Left forelimb (tissue), 1 donor: Measurements from ENCODE around the gene WNT9A.

ENCODE experiments used
- DNase-seq: peaks from one replicate; pipeline ENCODE4 v3.0.0-alpha.2; 2018; ENCODE audit warnings: low spot score

Gene WNT9A

DNA sequence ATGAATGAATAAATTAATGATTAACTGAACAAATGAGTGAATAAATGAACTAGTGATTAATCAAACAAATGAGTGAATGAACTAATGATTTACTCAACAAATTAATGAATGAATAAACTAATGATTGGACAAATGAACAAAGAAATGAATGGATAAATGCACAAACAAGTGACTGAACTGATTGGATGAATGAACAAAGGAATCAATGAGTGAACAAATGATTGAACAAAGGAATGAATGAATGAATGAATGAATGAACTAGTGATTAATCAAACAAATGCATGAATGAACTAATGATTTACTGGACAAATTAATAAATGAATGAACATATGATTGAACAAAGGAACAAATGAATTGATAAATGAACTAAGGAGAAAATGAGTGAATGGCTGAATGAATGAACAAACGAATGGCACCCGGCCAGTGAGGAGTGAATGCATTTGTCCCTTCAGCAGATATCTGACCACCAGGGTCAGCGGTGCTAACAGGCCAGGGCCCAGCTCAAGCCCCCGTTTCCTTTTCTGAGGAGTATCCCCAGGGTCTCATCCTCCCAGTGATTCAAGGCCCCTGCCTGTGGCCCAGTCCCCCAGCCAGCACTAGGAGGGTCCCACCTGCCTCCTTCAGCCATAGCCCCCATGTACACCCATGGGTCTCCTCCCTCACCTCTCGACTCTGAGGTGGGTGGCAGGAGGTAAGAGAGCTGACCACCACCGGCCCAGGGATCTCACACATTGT, 49.9 kb downstream of the WNT9A start:
- no peak for DNase-seq

DNA sequence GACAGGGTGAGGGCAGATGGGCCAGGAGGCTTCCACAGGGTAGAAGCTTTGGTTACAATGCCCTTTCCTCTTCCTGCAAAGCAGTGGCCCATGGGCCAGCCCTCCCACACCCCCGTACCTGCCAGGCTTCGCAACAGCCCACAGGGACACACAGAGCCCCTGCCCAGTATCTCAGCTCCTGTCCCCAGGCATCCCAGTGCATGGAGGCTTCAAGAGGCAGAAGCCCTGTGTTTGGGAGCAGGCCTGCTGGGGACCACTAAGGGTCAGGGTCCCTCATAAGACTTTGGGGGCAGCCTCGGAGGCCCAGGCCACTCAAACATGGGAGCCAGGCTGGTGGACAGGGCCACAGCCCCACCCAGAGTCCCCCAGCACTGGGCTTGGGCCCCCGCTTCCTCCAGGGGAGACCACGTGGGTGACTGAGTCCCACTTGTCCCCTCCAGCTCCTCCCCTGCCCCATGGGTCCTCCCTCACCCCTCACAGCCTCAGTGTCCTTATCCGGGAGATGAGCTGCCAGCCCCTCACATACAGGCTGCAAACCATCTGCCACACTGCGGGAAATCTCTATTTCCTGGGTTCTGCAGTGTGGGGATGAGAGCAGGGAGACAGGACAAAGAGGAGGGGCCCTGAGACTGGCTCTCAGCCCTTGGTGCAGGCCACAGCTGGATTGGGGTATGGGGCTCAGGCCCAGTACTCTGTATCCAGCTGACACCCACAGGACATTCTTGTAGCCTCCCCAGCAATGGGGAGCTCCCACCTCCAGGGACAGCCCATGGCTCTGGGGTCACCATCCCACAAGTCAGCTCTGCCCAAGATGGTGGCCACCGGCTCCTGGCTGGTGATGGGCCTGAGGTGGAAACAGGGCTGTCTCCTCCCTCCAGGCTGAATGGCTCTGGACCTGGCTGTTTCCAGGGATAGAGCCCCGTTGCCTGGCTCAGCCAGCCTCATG, 50.7 kb downstream of the WNT9A start:
- peak; percentile 61 for DNase-seq

DNA sequence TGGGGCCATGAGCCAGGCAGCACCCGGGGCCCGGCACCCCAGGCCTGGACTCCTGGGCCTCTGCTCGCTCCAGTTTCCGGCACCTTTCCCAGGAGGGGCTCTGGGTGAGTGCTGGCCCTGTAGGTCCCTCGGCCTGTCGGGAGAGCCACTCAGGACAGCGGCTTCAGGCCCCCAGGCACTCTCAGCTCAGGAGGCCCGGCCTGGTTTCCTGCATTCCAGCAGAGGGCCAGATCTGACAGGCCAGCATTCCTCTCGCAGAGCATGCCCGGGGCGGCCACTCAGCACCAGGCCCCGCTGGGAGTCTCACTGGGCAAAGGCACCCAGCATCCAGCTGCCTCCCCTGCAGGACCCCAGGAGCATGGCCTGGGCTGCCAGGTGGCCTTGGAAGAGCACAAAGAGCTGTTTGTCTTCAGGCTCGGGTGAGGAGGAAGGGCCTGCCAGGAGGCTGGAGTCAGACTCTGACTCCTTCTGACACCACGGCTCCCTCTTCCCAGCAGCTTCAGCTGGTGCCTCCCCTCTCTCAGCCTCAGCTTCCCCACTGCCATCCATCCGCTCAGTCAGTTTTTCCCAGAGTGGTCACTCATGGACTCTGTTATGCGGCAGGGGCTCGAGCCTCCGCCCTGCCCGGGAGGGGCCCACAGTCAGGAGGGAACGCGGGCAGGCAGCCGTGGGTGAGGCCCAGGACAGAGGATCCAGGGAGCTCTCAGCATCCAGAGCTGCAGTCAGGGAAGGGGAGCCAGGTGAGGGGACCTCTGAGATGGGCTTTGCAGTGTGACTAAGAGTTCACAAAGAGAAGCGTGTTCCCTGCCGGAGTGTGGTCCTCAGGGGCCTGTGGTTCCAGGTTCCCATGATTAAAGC, 51.7 kb downstream of the WNT9A start:
- peak; percentile 68 for DNase-seq

DNA sequence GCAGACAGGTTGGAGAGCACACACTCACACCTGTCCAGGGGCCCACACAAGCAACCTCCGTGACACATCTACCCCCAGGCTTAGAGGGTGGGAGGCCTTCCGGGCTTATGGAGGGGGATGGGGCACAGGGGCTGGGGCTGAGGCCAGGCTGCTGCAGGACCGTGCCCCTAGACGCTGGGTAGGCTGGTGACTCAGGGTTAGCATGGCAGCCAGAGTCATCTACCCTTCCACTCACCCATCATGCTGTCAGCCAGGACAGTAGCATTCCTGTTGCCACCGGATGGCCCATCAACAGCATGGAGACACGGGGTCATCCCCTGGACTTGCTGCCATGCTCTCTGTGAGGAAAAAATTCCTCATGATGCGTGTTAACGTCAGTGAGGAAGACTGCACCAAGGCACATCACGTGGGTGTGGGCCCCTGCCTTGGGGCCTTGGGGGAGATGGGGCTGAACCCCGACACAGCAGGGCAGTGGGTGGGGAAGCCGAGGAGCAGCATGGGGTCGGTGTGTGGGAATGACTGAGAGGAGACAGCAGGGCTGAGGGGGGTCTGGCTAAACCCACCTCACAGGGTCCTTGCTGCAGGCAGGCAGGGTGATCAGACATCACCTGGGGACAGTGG, 52.8 kb downstream of the WNT9A start:
- DNase-seq = no peak

DNA sequence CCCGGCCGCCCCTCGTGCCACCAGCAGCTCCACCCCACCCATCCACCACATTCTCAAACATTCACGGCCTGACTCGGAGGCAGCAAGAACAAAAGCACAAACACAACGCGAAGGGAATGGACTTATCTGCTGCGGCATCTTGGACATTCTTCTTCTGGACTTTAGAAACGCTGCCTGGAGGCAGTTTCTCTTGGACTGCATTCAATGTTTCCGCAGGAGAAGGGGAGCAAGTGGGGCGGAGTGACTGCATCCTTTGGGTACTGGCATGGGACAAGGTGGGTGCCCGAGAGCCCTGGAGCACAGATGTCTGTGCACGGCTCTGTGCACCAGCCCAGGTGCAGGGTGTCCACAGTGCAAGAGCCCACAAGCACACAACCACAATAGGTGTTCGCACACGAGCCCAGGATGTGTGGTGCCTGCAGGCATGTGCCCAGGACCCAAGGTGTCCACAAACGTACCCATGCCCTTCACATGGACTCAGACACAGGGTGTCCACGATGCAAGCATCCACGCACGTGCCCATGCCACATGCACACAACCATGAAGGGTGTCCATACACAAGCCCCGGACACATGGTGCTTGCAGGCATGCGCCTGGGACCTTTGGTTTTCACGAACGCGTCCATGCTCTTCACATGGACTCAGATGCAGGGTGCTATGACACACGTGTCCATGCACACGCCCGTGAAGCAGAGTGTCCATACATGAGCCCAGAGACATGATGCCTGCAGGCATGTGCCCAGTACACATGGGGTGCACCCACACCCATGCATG, 53.6 kb downstream of the WNT9A start:
- peak; percentile 46 for DNase-seq

DNA sequence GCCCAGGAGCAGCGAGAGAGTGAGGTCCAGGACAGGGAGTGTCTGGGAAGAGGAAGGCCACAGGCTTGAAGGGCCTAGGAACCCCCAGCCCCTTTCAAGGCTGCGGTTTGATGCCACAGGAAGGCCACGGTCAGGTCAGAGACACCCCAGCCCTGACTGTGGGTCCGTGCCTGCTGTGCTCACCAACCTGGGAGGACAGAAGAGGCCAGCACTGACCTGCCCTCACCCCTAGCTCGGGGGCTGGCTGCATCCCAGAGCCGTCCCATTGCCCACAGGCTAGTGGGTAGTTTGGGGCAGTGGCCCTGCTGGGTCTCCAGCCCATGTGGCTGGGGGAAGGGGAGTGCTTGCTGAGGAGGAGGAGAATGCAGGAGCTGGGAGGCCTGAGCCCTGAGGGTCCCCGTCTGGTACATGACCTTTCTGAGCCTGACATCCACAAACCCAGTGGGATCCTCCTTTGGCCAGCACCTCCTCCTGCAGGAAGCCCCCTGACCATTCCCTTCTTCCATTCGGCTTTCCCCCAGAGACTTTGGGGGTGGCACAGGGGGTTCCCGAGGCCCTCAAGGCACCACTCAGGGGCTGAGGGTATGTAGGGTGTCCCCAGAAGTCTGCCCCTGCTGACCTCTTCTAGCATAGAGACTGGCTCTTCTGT, 54.3 kb downstream of the WNT9A start:
- no peak for DNase-seq

DNA sequence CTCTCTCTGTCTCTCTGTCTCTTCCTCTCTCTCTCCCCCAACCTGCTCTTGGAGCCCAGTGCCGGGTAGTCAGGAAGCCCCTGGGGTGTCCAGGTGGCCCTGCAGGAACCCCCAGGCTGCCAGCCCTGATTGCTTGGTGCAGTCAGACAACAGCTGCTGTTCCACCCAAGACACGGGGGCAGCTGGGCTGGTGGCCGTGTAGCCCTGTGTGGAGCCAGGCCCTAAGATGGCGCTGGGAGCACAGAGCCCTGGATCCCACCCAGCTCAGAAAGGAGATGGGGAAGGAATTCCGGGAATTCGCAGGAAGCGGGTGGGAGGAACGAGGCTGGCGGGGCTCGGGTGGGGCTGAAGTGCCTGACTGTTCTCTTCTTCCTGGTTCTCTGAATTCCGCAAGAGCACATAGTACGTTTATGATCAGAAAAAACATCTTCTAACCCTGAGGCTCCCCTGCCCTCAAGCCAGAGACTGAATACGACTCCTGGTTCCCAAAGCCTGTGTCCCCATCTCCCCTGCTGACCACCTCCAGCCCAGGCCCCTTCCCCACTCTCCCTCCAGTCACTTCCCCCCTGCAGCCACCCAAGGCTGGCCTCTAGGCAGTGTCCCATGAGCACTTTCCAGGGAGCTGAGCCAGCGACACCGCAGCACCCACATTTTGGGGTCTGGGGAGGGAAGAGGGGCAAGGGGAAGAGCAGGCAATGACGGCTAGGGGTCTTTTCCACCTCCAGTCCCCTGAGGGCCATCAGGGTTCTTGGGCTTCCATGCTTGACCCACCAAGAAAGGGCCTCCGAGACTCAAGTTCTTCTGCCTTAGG, 55.0 kb downstream of the WNT9A start:
- DNase-seq = peak; percentile 63

DNA sequence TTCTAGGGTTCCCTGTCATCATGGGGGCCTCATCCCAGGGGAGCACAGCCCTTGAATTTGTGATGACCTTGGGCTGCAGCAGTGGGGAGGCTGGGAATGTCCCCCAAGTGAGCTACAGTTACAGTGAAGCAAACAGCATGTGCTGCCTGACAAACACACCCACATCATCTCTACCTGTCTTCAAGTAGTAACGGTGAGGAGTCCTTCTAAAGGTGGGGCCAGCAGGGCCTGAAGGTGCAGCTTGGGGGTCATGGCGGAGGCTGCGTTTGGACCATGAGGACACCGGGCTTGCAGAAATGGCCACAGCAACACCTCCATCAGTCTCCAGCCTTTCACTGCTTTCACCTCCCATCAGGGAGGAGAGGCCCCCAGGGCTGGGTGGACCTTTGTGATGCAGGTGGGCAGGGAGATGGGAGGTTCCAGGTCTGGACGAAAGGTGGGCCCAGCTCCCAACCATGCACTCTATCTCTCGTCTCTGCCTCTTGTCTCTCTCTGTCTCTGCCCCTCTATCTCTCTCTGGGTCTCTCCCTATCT, 55.7 kb downstream of the WNT9A start:
- no peak for DNase-seq

DNA sequence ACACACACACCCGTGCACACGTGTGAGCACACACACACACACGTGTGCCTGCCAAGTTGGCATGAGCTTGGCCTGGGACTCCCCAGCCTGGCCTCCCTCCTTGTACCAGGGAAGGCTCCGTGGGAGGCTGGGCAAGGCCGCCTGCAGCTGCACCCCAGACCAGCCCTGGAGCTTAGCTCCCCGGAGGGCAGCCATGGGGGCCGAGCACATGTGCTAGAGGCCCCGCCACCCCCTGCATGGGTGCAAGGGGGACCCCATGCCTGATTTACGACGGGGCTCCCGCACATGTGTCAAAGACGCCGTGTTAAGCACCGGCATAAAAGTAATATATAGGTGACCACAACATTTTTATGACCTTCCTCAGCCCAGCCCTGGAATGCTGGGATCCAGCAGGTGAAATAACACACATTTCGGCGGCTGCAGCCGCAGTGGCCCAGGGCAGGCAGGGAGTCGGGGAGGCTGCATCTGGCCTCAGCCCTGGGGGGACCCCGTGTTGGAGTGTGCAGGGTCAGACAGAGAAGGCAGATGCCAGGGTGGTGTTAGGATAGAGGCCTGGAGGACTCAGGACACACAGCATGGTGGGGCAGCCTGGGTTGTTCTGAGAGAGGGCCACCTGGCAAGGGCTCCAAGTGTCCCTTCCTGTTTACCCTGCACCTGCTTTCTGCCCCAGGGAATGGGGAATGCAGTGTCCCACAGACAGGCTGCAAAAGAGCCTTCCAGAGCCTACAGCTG, 56.3 kb downstream of the WNT9A start:
- DNase-seq = peak; percentile 60

DNA sequence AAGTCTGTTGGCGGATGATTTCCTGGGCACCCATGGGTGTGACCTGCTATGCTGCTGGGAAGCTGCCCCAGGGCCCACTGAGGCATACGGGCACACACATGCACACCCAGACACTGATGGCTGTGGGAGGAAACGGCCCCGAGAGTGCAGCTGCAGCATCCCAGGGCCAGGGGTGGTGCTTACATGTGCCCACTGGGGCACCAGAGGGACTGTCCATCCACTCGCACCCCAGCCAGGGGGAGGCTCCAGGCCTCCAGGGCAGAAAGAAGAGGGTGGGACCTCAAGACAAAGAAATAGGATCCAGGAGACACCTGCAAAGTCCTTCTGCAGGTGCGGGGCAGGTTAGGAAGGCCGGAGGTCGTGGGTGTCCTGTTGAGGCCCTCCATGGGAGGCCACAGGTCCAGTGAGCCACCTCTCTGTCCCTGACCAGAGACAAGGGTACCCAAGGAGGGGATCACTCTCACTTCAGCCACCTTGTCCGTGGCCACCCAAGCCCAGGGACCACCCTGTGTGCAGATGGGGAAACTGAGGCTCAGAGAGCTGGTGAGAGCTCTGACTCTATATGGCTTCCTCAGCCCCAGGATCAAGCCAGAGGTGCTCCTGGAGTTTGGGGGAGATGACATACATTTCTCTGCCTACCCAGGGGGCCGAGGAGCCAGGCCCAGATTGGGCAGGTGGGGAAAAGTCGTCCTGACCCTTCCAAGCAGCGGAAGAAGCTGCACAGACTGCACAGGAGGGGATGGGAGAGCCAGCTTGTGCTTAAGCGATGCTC, 57.1 kb downstream of the WNT9A start:
- DNase-seq = peak; percentile 55

DNA sequence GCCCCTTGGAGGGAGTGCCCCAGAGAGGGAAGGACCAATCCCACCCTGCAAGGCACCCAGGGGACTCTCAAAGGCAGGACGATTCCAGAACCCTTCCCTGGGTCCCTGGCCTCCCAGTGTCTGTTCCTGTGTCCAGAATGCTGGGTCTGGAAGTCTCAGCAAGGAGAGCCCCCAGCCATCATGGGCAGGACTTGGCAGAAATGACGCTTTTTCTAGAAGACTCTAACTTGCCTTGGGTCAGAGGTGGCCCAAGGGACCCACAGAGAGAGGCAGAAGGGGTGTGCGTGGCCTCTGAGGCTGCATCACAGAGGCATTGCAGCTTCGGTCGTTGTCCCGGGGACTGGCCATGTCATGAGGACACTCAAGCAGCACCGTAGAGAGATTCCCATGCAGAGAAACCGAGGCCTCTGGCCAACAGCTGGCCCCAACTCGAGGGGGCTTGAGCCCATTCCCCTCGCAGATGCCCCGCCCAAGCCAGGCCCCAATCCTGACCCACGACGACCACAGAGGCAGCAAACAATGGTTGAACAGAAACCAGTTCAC, 57.8 kb downstream of the WNT9A start:
- no peak for DNase-seq

DNA sequence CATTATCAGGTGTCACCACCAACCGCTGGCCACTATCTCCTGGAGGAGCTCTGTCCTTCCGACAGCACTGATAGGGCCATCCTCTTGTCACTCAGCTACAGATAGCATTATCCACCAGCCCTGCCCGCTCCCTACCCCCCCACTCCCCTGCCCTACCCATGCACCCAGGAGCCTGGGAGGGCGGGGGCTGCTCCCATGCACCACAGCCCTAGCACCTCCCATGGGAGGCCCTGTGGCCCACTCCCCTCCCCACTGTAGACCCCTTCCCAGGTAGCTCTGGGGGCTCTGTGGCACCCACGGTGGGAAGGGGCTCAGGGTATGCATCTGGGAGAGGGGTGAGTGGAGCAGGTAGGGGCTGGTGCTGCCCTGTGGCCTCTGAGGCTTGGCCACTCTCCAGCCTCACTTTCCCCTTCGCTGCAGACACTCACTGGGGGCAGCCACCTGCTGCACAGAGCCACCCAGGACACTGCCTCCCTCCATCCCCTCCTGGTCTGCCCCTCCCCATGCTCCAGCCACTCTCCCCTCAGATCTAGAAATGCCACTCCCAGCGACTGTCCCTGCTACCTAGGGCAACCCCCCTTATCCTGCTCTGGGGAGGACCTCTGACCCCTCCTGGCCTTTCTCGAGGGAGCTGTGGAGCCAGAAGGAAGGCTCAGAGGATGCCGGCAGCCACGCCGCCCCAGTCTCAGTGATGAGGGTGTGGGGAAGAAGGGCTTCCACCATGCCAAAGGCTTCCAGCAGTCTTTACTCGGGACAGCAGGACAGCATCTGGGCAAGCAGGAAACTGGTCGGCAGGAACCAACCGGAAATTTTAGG, 58.5 kb downstream of the WNT9A start:
- DNase-seq = no peak

DNA sequence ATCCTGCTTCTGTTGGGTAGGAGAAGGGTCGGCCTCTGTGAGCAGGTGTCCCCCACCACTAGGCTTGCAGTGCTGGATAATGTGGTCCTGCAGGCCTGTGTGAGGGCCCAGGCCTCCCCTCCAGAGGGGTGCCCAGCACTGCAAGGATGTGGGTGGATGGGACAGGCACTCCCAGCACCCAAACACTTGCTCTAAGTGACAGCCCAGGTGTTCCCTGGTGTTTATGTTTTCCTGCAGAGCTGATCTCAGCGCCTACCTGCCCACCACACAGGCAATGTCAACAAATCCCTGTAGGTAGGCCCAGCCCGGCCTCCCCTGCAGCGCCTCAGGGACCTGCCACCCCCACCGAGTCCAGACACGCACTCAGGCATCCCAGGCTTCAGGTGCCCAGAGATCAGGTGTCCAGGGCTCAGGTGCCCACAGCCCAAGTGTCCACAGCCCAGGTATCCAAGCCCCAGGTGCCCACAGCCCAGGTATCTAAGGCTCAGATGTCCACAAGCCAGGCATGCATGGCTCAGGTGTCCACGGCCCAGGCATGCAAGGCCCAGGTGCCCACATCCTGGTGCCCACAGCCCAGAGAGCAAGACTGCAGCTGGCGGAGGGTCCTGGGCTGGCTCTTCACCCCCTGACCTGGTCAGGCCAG, 59.2 kb downstream of the WNT9A start:
- DNase-seq = peak; percentile 64

DNA sequence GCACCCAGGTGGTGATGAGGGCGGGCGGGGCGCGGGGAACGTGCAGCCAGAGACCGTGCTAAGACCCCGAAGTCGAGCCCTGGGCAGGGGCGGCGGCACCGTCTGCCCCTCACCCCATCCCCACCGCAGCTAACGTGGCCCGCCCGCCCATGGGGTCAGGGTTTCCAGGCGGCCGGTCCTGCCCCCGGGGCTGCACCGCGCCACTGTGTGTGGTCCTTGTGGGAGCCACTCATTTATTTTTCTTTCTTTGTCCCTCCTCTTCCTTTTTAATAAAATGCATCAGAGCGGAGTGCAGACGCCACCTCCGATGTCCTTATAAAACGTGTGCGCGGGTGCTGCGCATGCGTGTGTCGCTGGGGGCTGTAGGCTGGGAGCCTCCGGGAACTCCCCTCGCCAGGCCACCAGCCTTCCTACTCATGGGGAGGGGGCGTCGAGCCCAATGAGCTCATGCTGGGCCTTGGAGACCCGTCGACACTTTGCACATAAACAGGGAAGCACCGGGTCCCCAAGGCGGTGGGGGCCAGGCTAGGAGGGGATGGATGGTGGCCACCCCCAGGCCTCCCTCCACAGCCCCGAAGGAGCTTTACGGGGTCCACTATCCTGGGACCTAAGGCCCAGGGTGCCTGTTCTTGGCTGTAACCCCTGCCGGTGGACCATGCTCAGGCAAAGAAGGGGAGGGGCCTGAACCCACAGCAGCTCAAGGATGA, 59.9 kb downstream of the WNT9A start:
- peak; percentile 83 for DNase-seq

DNA sequence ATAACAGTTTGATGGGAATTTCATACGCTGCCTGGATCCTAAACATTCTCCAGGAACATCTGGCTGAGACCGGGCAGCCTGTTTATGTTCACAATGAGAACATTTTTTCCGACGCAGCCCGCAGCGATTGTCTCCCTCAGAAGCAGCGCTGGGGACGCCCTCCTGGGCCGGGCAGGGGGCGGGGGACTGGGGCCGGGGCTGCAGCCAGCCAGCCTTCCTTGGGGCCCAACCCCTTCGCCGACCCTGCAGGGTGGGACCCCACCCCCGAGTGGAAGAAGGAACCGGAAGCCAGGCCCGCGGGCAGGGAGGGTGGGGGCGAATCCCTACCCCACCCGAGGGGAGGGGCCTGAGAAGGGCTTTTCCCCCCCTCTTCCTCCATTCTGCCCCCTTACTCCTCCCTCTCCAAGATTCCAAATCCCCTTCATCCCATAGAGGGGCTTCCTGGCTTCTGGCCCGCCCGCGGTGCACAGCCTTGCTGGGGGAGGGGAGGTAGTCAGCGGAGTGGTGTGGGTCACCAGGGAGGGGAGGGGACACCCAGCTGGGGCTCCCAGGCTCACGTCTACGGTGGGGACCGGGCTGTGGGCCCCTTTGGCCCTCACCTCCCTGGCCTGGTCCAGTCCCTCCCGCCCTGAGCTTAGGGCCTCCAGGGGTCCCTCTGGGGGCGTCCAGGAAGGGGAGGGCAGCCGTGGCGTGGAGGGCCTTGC, 60.6 kb downstream of the WNT9A start:
- peak; percentile 93 for DNase-seq
